Esophagus muscularis mucosa (tissue), 4 donors: ENCODE results near the gene HMBS.

Experiments
- CTCF ChIP-seq, 3 experiments: fragments of 200-600 bp in 2 of 3; fragments of 450-650 bp in 1 of 3; sonication (generic) in 2 of 3; IDR thresholded peaks; one replicate each; pipeline ENCODE4 v1.5.1; 2017 to 2019; ENCODE audit warnings: antibody characterized with exemption in 3 of 3, mild to moderate bottlenecking in 2 of 3, moderate library complexity in 1 of 3
- EP300 ChIP-seq: sonication (generic); formaldehyde crosslinking; IDR thresholded peaks from one replicate; pipeline ENCODE4 v1.6.1; 2017; ENCODE audit warnings: antibody characterized with exemption
- POLR2A ChIP-seq: fragments of 450-650 bp; IDR thresholded peaks from one replicate; pipeline ENCODE4 v1.6.1; 2017; ENCODE audit warnings: antibody characterized with exemption, moderate library complexity, mild to moderate bottlenecking, low read depth
- POLR2AphosphoS5 ChIP-seq, 2 donors: sonication (generic); formaldehyde crosslinking; IDR thresholded peaks; one replicate each; pipeline ENCODE4 v1.6.1; 2017; ENCODE audit warnings: antibody characterized with exemption in 2 of 2

DNA sequence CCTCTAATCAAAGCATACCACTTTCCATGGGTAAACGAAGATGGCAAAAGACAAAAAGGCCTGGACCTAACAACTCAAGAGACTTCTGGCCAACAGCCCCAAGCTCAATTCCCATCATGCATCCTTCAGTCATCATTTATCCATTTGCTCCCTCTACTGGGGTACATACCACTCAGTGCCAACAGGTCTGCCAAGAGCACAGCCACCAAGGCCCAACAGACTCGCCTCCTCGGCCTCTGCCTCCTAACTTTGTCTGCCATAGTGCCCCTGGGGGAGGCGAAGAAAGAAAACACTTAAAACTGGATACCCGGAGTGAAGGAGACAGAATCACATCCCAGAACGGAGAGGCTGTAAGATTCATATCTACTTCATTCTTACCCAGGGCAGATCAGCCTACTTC is 28.8 kb upstream of the HMBS start:
- TF ChIP-seq CTCF (IDR thresholded peaks at IDR 0.05) (no peak), POLR2AphosphoS5 (IDR thresholded peaks at IDR 0.05) (no peak), POLR2A (no peak), EP300 (no peak)
